Neural cell (in vitro differentiated cells): ENCODE data around the gene MCC.

ENCODE experiments used
- CTCF ChIP-seq: fragments of 450-650 bp; IDR thresholded peaks from 2 replicates; pipeline ENCODE4 v1.5.1; 2014; ENCODE audit warnings: antibody characterized with exemption, mild to moderate bottlenecking, moderate library complexity; ENCODE audit not compliant: poor library complexity, severe bottlenecking
- EP300 ChIP-seq: fragments of 450-650 bp; conservative IDR thresholded peaks from 2 replicates; pipeline ENCODE4 v1.6.1; 2014; ENCODE audit warnings: antibody characterized with exemption, mild to moderate bottlenecking, moderate library complexity; ENCODE audit not compliant: poor library complexity, severe bottlenecking
- EZH2 ChIP-seq: fragments of 200-600, 300-800 bp; shearing (Covaris generic), sonication (generic); IDR thresholded peaks from 2 replicates; pipeline ENCODE4 v1.6.1; 2014; ENCODE audit warnings: antibody characterized with exemption, low read length, borderline replicate concordance, mild to moderate bottlenecking; ENCODE audit not compliant: insufficient read depth, poor library complexity, severe bottlenecking
- MXI1 ChIP-seq: fragments of 450-650 bp; conservative IDR thresholded peaks from 2 replicates; pipeline ENCODE4 v1.6.1; 2014; ENCODE audit warnings: antibody characterized with exemption, mild to moderate bottlenecking; ENCODE audit not compliant: poor library complexity, severe bottlenecking
- POLR2AphosphoS5 ChIP-seq: IDR thresholded peaks from 2 replicates; pipeline ENCODE4 v1.6.1; 2012
- RAD21 ChIP-seq: fragments of 450-650 bp; conservative IDR thresholded peaks from 2 replicates; pipeline ENCODE4 v1.6.1; 2014; ENCODE audit warnings: antibody characterized with exemption, mild to moderate bottlenecking, moderate library complexity
- REST ChIP-seq: IDR thresholded peaks from 2 replicates; pipeline ENCODE4 v1.6.1; 2012; ENCODE audit warnings: borderline replicate concordance
- SMC3 ChIP-seq: fragments of 450-650 bp; conservative IDR thresholded peaks from 2 replicates; pipeline ENCODE4 v1.6.1; 2014; ENCODE audit warnings: antibody characterized with exemption, mild to moderate bottlenecking, moderate library complexity; ENCODE audit not compliant: poor library complexity
- TAF1 ChIP-seq: IDR thresholded peaks from 2 replicates; pipeline ENCODE4 v1.6.1; 2012; ENCODE audit warnings: low read depth

GRCh38 chr5:113202746-113203716 lies 285.2 kb downstream of the MCC start:
- TF ChIP-seq CTCF (no peak), MXI1 (no peak), EZH2 (no peak), RAD21 (no peak), EP300 (no peak), POLR2AphosphoS5 (no peak), REST (no peak), SMC3 (no peak), TAF1 (no peak)
